ENCODE results near the gene THSD7B. TPM values are rescaled to one million over a fixed set of nuclear protein-coding genes. Genes with fewer than 3 reads are reported as not detected.

THSD7B gene
- polyA plus RNA-seq, 1 donor from 2014 or later, result 0.46 TPM

DNA sequence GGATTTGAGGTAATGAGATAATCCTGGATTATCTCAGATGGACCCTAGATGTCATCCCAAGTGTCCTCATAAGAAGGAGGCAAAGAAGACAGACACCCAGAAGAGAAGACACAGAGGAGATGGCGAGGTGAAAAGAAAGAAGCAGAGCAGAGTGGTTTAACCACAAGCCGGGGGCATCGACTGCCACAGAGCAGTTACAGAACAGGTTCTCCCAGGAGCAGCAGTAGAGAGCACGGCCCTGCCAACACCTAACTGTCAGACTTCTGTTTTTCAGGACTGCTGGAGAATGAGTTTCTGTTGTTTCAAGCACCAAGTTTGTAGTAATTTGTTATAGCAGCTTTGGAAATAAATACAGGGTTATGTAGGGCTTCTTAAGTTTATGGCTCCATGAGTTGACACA is 437.0 kb downstream of the THSD7B start:
- no peak for TF ChIP-seq EZH2 (IDR thresholded peaks at IDR 0.05; ENCODE audit: borderline replicate concordance, insufficient read depth, low read length, poor library complexity, severe bottlenecking)
- TF ChIP-seq EP300 (conservative IDR thresholded peaks at IDR 0.05; ENCODE audit: poor library complexity, severe bottlenecking), result no peak
- no peak for TF ChIP-seq POLR2AphosphoS5 (IDR thresholded peaks at IDR 0.05)
- no peak for TF ChIP-seq TAF1 (IDR thresholded peaks at IDR 0.05; ENCODE audit: low read depth)
- TF ChIP-seq REST (IDR thresholded peaks at IDR 0.05; ENCODE audit: borderline replicate concordance), result no peak
- no peak for TF ChIP-seq CTCF (IDR thresholded peaks at IDR 0.05; ENCODE audit: poor library complexity, severe bottlenecking)
- no peak for TF ChIP-seq RAD21 (conservative IDR thresholded peaks at IDR 0.05)
- no peak for TF ChIP-seq SMC3 (conservative IDR thresholded peaks at IDR 0.05; ENCODE audit: poor library complexity)
- no peak for TF ChIP-seq MXI1 (conservative IDR thresholded peaks at IDR 0.05; ENCODE audit: poor library complexity, severe bottlenecking)
- Histone ChIP-seq H3K9ac (ENCODE audit: low read length) (no peak overlapping the region), H3K4me3 (ENCODE audit: low read length) (no peak overlapping the region), H3K27me3 (ENCODE audit: insufficient read depth, low read depth, low read length) (no peaks in the 10 kb centered on the region), H3K4me2 (ENCODE audit: low read length) (no peak overlapping the region), H3K9me2 (ENCODE audit: insufficient read depth, low read length) (no peaks in the 10 kb centered on the region), H3K9me3 (ENCODE audit: low read length) (no peaks in the 10 kb centered on the region), H3K36me3 (ENCODE audit: insufficient read depth, low read length) (no peaks in the 10 kb centered on the region), H3K27ac (ENCODE audit: low read length) (no peak overlapping the region), H3F3A (ENCODE audit: insufficient read depth, low read length, poor library complexity, severe bottlenecking) (no peaks in the 10 kb centered on the region), H2AFZ (ENCODE audit: low read depth, low read length) (no peak overlapping the region), H4K20me1 (ENCODE audit: insufficient read depth) (no peaks in the 10 kb centered on the region), H3K79me2 (replicated peaks; ENCODE audit: insufficient read depth, low read length) (no peaks in the 10 kb centered on the region)

DNA sequence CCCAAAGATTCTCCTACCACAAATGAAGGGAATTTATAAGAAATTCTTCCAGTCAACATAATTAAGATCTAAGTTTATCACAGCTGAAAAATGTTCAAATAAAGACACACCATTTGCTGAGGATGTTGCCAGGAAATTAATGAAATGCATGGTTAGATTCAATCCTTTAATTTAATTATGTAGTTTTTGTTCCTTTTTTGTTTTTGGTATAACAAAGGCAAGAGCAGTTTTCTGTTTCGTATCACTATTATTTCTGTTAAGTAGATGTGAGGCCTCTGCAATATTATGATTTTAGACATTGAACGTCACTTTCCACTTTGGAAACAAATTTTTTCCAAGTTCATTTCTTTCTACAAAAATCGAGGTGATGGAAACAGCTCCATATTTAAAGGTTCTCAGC is 440.0 kb downstream of the THSD7B start:
- Histone ChIP-seq H3K4me2 (ENCODE audit: low read length) (no peak overlapping the region), H3F3A (ENCODE audit: insufficient read depth, low read length, poor library complexity, severe bottlenecking) (peaks cover 3% of the 10 kb centered on the region), H3K36me3 (ENCODE audit: insufficient read depth, low read length) (no peaks in the 10 kb centered on the region), H3K9ac (ENCODE audit: low read length) (no peak overlapping the region), H3K27ac (ENCODE audit: low read length) (no peak overlapping the region), H3K9me3 (ENCODE audit: low read length) (no peaks in the 10 kb centered on the region), H3K4me3 (ENCODE audit: low read length) (no peak overlapping the region), H3K9me2 (ENCODE audit: insufficient read depth, low read length) (no peaks in the 10 kb centered on the region), H3K27me3 (ENCODE audit: insufficient read depth, low read depth, low read length) (no peaks in the 10 kb centered on the region), H4K20me1 (ENCODE audit: insufficient read depth) (no peaks in the 10 kb centered on the region), H2AFZ (ENCODE audit: low read depth, low read length) (no peak overlapping the region), H3K79me2 (replicated peaks; ENCODE audit: insufficient read depth, low read length) (no peaks in the 10 kb centered on the region)
- no peak for TF ChIP-seq POLR2AphosphoS5 (IDR thresholded peaks at IDR 0.05)
- no peak for TF ChIP-seq EP300 (conservative IDR thresholded peaks at IDR 0.05; ENCODE audit: poor library complexity, severe bottlenecking)
- no peak for TF ChIP-seq TAF1 (IDR thresholded peaks at IDR 0.05; ENCODE audit: low read depth)
- TF ChIP-seq REST (IDR thresholded peaks at IDR 0.05; ENCODE audit: borderline replicate concordance), result no peak
- no peak for TF ChIP-seq MXI1 (conservative IDR thresholded peaks at IDR 0.05; ENCODE audit: poor library complexity, severe bottlenecking)
- TF ChIP-seq RAD21 (conservative IDR thresholded peaks at IDR 0.05), result no peak
- no peak for TF ChIP-seq SMC3 (conservative IDR thresholded peaks at IDR 0.05; ENCODE audit: poor library complexity)
- TF ChIP-seq CTCF (IDR thresholded peaks at IDR 0.05; ENCODE audit: poor library complexity, severe bottlenecking), result no peak
- TF ChIP-seq EZH2 (IDR thresholded peaks at IDR 0.05; ENCODE audit: borderline replicate concordance, insufficient read depth, low read length, poor library complexity, severe bottlenecking), result no peak
